K562 (cell line): ENCODE results near the gene NR0B2. TPM values are rescaled to one million over a fixed set of nuclear protein-coding genes. Genes with fewer than 3 reads are reported as not detected.

Experiments used
- BCL6 ChIP-seq: fragments of 250-450 bp; sonication (Bioruptor Pico); IDR thresholded peaks from 2 replicates; pipeline ENCODE4 v1.4.0; 2020
- MTA3 ChIP-seq: fragments of 450-650 bp; formaldehyde crosslinking; IDR thresholded peaks from 2 replicates; pipeline ENCODE4 v1.6.1; 2017; ENCODE audit warnings: mild to moderate bottlenecking, borderline replicate concordance
- NCOA1 ChIP-seq: fragments of 450-650 bp; IDR thresholded peaks from 2 replicates; pipeline ENCODE4 v1.6.1; 2016; ENCODE audit warnings: low read depth
- NR3C1 ChIP-seq: sonication (generic); formaldehyde crosslinking; IDR thresholded peaks from 2 replicates; pipeline ENCODE4 v1.8.1; 2022; ENCODE audit warnings: missing genetic modification reagents
- RCOR1 ChIP-seq, 2 experiments: IDR thresholded peaks; 2 replicates each; pipeline ENCODE4 v1.6.1; 2012; ENCODE audit warnings: low read depth in 2 of 2, low read length in 2 of 2, borderline replicate concordance in 1 of 2, improper control_type of control experiment in 1 of 2
- SIX5 ChIP-seq, 2 experiments: IDR thresholded peaks; 2 replicates each; pipeline ENCODE4 v1.6.1; 2011; ENCODE audit warnings: low read length in 2 of 2, borderline replicate concordance in 1 of 2, low read depth in 1 of 2, mild to moderate bottlenecking in 1 of 2, moderate library complexity in 1 of 2; ENCODE audit not compliant: insufficient read depth in 1 of 2
- SRSF1 ChIP-seq: fragments of 200-400 bp; formaldehyde crosslinking; IDR thresholded peaks from 2 replicates; pipeline ENCODE4 v1.6.1; 2017; ENCODE audit warnings: mild to moderate bottlenecking, low read depth, low read length, moderate library complexity
- SRSF9 ChIP-seq: fragments of 200-400 bp; formaldehyde crosslinking; IDR thresholded peaks from 2 replicates; pipeline ENCODE4 v1.6.1; 2017; ENCODE audit warnings: low read depth, low read length, borderline replicate concordance
- ZBTB1 ChIP-seq: sonication (generic); formaldehyde crosslinking; IDR thresholded peaks from 2 replicates; pipeline ENCODE4 v1.8.1; 2023; ENCODE audit warnings: missing genetic modification reagents, low read depth, mild to moderate bottlenecking, borderline replicate concordance
- ZNF12 ChIP-seq: sonication (generic); formaldehyde crosslinking; IDR thresholded peaks from 2 replicates; pipeline ENCODE4 v1.4.0; 2020; ENCODE audit warnings: mild to moderate bottlenecking, missing genetic modification reagents
- ZNF134 ChIP-seq: fragments of 250-450 bp; sonication (Bioruptor Pico); conservative IDR thresholded peaks from 2 replicates; pipeline ENCODE4 v1.4.0; 2020
- polyA plus RNA-seq, 8 experiments: library from polyadenylated mRNA; depleted of rRNA in 4 of 8; stranded (reverse) in 5 of 8; unstranded in 3 of 8; fragments of >200 nt; fragmentation: Nextera tagmentation in 2 of 8; fragmentation: Illumina TruSeq in 1 of 8; extraction: Ambion mirVana in 2 of 8; extraction: Trizol in 1 of 8; gene quantifications; 2 replicates each; pipeline versions ENCODE4 v1.2.1 to v1.2.3, GENCODE V29; 2011 to 2014; ENCODE audit warnings: inconsistent platforms in 1 of 8, missing spikeins in 1 of 8
- total RNA-seq, 7 experiments: library from RNA; depleted of rRNA in 6 of 7; stranded (reverse); fragments of >200 nt in 6 of 7; fragmentation: Illumina TruSeq in 2 of 7; extraction: Trizol in 2 of 7; gene quantifications; 2 replicates each; pipeline versions ENCODE4 v1.2.1 to v1.2.3, GENCODE V29; 2011 to 2021; ENCODE audit warnings: low replicate concordance in 1 of 7
- TF ChIP-seq, protein P1 (sequence below): fragments of 450-650 bp; IDR thresholded peaks from 2 replicates; pipeline ENCODE4 v1.7.1; 2018; ENCODE audit warnings: mild to moderate bottlenecking, low read depth; ENCODE audit not compliant: partially characterized antibody
- TF ChIP-seq, protein P2 (sequence below): fragments of 250-450 bp; sonication (Bioruptor Pico); IDR thresholded peaks from 2 replicates; pipeline ENCODE4 v1.8.0; 2022; ENCODE audit warnings: inconsistent platforms
- TF ChIP-seq, protein P3 (sequence below), 2 experiments: fragments of 250-450 bp in 1 of 2; fragments of 450-650 bp in 1 of 2; sonication (Bioruptor Pico) in 1 of 2; IDR thresholded peaks; 2 replicates each; pipeline versions ENCODE4 v1.6.1 to v1.8.0; 2016 to 2021; ENCODE audit warnings: mild to moderate bottlenecking in 2 of 2, moderate library complexity in 2 of 2, missing compliant biosample characterization in 1 of 2, missing genetic modification characterization in 1 of 2
- TF ChIP-seq, protein P4 (sequence below): sonication (generic); formaldehyde crosslinking; IDR thresholded peaks from 2 replicates; pipeline ENCODE4 v1.9.0; 2022; ENCODE audit warnings: mild to moderate bottlenecking, missing genetic modification reagents
- TF ChIP-seq, protein P5 (sequence below): fragments of 250-450 bp; sonication (Bioruptor Pico); IDR thresholded peaks from 2 replicates; pipeline ENCODE4 v1.4.0; 2020; ENCODE audit warnings: mild to moderate bottlenecking, moderate library complexity

NR0B2 gene
- total and polyA plus RNA-seq, 9 of the 15 experiments (the other 6 are each of a cell fraction or from before 2014, with no cell fraction given) = not detected

DNA sequence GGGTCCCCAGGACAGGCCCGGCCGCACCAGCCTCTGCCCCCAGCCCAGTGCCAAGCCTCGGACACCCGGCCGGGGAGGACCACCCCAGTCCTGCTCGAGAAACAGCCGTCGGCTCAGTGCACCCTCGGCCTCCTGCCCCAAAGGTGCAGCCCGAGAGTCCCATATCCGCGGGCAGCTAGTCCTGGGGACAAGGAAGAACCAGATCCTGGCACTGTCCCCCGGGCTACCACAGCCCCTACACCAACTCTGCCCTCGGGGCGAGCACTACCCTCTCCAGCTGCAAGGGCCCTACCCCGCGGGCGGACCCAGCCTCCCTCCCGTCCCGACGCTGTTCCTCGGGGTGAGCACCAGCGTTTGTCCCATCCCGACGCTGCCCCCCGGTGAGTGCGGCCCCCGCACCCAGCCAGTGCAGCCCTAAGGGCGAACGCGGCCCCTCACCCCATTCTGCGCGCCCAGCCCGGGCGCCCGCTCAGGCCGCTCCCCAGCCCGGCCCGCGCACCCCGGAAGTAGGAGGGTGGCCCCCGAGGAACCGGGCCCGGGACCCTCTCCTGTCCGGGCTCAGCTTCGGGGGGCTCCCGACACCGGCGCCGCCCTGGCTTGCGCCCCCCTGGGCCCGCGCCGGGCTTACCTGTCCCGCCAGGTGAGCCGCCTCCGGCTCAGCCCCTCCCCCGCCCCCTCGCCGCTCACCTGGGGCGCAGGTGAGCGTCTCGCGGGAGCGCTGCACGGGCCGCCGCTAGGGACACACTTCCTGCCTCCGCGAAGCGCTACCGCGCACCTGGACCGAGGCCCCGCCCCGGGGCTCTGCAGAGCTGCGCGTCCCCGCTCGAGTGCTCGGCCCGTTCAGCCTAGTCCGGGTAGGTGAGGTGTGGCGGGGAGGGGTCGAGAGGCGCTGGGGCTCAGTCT is 46.2 kb upstream of the NR0B2 start, which contains the start of gene KDF1 (continued):
- TF ChIP-seq, protein P1, sequence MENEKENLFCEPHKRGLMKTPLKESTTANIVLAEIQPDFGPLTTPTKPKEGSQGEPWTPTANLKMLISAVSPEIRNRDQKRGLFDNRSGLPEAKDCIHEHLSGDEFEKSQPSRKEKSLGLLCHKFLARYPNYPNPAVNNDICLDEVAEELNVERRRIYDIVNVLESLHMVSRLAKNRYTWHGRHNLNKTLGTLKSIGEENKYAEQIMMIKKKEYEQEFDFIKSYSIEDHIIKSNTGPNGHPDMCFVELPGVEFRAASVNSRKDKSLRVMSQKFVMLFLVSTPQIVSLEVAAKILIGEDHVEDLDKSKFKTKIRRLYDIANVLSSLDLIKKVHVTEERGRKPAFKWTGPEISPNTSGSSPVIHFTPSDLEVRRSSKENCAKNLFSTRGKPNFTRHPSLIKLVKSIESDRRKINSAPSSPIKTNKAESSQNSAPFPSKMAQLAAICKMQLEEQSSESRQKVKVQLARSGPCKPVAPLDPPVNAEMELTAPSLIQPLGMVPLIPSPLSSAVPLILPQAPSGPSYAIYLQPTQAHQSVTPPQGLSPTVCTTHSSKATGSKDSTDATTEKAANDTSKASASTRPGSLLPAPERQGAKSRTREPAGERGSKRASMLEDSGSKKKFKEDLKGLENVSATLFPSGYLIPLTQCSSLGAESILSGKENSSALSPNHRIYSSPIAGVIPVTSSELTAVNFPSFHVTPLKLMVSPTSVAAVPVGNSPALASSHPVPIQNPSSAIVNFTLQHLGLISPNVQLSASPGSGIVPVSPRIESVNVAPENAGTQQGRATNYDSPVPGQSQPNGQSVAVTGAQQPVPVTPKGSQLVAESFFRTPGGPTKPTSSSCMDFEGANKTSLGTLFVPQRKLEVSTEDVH = no peak
- peak in 1 of 2 experiments; percentile 57; a peak in 1 of 4 replicates for TF ChIP-seq RCOR1 (IDR thresholded peaks at IDR 0.05; ENCODE audit: borderline replicate concordance in 1 of 2, low read depth in 2 of 2, low read length in 2 of 2)
- TF ChIP-seq, protein P2, sequence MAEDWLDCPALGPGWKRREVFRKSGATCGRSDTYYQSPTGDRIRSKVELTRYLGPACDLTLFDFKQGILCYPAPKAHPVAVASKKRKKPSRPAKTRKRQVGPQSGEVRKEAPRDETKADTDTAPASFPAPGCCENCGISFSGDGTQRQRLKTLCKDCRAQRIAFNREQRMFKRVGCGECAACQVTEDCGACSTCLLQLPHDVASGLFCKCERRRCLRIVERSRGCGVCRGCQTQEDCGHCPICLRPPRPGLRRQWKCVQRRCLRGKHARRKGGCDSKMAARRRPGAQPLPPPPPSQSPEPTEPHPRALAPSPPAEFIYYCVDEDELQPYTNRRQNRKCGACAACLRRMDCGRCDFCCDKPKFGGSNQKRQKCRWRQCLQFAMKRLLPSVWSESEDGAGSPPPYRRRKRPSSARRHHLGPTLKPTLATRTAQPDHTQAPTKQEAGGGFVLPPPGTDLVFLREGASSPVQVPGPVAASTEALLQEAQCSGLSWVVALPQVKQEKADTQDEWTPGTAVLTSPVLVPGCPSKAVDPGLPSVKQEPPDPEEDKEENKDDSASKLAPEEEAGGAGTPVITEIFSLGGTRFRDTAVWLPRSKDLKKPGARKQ = no peak
- TF ChIP-seq, protein P3, sequence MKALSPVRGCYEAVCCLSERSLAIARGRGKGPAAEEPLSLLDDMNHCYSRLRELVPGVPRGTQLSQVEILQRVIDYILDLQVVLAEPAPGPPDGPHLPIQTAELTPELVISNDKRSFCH (CRISPR knock-in tag; IDR thresholded peaks at IDR 0.05) = no peak
- TF ChIP-seq, protein P3 (tag; IDR thresholded peaks at IDR 0.05) = peak; percentile 65; the same call in 1 of the 2 replicates
- peak; percentile 98 for TF ChIP-seq MTA3
- no peak for TF ChIP-seq SRSF9
- TF ChIP-seq SRSF1 = no peak
- TF ChIP-seq SIX5 (IDR thresholded peaks at IDR 0.05; ENCODE audit: borderline replicate concordance in 1 of 2, insufficient read depth in 1 of 2, low read depth in 1 of 2, low read length in 2 of 2) = no peak
- TF ChIP-seq, protein P4, sequence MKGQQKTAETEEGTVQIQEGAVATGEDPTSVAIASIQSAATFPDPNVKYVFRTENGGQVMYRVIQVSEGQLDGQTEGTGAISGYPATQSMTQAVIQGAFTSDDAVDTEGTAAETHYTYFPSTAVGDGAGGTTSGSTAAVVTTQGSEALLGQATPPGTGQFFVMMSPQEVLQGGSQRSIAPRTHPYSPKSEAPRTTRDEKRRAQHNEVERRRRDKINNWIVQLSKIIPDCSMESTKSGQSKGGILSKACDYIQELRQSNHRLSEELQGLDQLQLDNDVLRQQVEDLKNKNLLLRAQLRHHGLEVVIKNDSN (CRISPR knock-in tag) = no peak
- no peak for TF ChIP-seq ZNF134 (CRISPR knock-in tag)
- TF ChIP-seq ZNF12 (CRISPR knock-in tag) = 0 out of 2 replicates have a peak, but pooled peaks have one; percentile 5
- TF ChIP-seq BCL6 (CRISPR knock-in tag) = no peak
- TF ChIP-seq, protein P5, sequence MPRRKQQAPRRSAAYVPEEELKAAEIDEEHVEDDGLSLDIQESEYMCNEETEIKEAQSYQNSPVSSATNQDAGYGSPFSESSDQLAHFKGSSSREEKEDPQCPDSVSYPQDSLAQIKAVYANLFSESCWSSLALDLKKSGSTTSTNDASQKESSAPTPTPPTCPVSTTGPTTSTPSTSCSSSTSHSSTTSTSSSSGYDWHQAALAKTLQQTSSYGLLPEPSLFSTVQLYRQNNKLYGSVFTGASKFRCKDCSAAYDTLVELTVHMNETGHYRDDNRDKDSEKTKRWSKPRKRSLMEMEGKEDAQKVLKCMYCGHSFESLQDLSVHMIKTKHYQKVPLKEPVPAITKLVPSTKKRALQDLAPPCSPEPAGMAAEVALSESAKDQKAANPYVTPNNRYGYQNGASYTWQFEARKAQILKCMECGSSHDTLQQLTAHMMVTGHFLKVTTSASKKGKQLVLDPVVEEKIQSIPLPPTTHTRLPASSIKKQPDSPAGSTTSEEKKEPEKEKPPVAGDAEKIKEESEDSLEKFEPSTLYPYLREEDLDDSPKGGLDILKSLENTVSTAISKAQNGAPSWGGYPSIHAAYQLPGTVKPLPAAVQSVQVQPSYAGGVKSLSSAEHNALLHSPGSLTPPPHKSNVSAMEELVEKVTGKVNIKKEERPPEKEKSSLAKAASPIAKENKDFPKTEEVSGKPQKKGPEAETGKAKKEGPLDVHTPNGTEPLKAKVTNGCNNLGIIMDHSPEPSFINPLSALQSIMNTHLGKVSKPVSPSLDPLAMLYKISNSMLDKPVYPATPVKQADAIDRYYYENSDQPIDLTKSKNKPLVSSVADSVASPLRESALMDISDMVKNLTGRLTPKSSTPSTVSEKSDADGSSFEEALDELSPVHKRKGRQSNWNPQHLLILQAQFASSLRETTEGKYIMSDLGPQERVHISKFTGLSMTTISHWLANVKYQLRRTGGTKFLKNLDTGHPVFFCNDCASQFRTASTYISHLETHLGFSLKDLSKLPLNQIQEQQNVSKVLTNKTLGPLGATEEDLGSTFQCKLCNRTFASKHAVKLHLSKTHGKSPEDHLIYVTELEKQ (CRISPR knock-in tag) = no peak
- no peak for TF ChIP-seq NCOA1
- no peak; the same call in 1 of the 2 replicates for TF ChIP-seq ZBTB1 (CRISPR knock-in tag)
- no peak for TF ChIP-seq NR3C1 (CRISPR knock-in tag)
